Activated gamma-delta T cell treated with Interleukin-2 at 50 U/mL for 16 hours (primary cell): ENCODE results near the gene TMEM31.
"Not testable (repeated sequence)": the region's sequence is repeated elsewhere in the genome, so short reads cannot be mapped to it uniquely, and the experiment has no call there.

Source experiments
- DNase-seq: peaks from one replicate; pipeline ENCODE4 v3.0.0-alpha.2; 2020

Gene TMEM31

GRCh38 chrX:103727115-103727514 is 16.4 kb downstream of the TMEM31 start:
- DNase-seq: no peak

GRCh38 chrX:103729015-103729414 is 18.3 kb downstream of the TMEM31 start:
- no peak for DNase-seq

GRCh38 chrX:103730147-103730795 is 19.6 kb downstream of the TMEM31 start:
- no peak for DNase-seq

GRCh38 chrX:103730796-103731493 is 20.2 kb downstream of the TMEM31 start:
- no peak for DNase-seq

DNA sequence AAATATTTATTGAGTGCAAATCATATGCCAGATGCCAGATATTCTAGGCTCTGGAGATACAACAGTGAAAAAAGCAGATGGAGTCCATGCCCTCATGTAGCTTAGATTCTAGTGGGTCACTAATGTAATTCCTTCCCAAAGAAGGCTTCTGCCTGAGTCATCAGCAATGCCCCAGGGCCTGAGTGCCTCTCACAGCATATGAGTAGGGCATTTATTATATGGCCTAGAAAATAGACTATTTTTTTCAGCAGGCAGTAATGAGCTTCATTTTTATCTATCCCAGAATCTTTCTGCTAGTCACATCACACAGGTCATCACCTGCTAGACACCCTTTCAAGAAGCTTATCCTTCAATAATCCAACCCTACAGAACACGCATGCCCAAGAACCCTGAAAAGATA is 22.3 kb downstream of the TMEM31 start:
- DNase-seq: no peak

GRCh38 chrX:103734125-103734760 is 23.5 kb downstream of the TMEM31 start:
- no peak for DNase-seq

DNA sequence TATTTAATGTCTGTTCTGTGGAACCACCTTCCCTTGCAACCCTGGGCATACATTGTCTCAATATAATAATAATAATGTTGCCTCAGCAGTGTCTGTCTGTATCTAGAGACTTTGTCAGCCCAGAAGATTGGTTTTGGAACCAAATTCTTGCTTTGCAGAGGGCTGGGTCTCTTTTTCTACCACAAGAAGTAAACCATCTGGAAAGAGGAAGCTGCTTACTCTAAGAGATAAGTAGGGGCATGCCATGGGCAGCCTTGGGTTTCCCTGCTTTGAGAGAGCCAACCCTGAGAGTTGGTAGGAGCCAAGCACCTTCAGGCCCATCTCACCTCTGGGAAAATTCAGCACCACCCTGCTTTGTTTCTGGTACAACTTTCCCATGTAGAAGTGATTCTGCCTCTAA is 27.0 kb downstream of the TMEM31 start:
- DNase-seq: no peak

- no peak for DNase-seq
Measured at GRCh38 chrX:103739421-103739820, 28.7 kb downstream of the TMEM31 start.

GRCh38 chrX:103741879-103742278 is 31.2 kb downstream of the TMEM31 start:
- DNase-seq: no peak

DNA sequence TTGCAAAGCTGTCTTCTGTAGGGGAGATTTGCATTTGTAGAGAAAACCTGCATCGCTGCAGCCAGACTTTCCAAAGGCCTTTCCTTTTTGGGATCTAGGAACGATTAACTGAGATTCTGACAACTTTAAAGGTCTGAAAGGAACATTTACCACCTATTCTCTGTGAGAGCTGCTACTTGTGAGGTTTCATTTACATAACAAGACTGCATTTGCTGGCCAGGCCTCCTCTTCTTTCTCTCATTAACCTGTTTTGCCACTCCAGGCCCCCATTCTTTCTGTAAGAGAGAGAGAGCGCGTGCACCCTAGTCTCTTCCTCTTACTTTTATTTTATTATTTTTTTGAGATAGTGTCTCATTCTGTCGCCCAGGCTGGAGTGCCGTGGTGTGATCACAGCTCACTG is 31.6 kb downstream of the TMEM31 start:
- DNase-seq: no peak

DNA sequence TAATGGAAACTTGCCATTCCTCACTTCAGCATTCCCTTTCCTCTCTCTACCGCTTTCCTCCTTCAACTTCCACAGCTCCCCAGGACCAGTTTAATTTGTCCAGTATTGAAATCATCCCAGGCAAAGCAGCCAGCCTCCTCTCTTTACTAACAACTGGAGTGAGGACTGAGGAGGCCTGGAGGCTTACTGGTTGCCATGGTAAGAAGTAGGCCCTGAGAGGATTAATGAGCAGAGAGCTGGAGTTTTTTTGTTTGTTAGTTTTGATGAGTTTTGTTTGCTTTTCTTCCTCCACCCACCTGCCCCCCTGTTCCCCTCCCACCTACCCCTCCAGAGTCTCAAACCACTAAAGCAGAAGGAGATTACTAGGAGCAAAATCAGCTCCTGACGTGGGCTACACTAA is 36.5 kb downstream of the TMEM31 start:
- no peak for DNase-seq

GRCh38 chrX:103754401-103754800 is 43.7 kb downstream of the TMEM31 start:
- no peak for DNase-seq

- DNase-seq: no peak
Measured at GRCh38 chrX:103756736-103757135, 46.0 kb downstream of the TMEM31 start.

DNA sequence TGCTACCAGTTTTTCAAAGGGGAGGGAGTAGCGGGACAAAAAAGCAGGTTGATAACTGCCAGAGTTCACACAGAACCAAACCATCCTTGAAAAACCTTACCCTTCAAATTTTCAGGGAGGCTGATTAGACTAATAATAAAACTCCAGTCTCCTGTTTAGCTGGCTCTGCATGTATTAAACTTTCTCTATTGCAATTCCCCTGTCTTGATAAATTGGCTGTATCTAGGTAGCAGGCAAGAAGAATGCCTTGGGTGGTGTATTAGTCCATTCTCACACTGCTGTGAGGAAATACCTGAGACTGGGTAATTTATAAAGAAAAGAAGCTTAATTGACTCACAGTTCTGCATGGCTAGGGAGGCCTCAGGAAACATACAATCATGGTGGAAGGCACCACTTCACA is 47.8 kb downstream of the TMEM31 start:
- no peak for DNase-seq

- not testable (repeated sequence) for DNase-seq
Measured at GRCh38 chrX:103763541-103763940, 52.8 kb downstream of the TMEM31 start.
